ENCODE data around the gene ACTN1.

DNA sequence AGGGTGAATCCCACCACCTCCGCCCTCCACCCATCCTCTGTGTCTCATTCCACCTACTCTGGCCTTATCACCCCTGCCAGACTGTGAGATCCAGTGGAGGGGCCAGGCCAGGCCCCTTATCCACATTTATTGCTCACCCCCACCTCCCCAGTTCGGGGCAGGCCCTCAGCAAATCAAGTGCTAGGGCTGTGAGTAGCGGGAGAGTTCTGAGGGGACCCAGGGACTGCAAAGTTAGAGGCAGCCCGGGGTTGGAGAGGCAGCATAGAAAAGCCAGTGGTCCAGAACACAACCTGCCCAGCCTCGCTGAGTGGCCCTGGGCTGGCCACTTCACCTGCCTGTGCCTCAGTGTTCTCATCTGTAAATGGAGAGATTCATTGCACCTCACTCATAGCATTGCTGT, 27.2 kb upstream of the ACTN1 start:
- TF ChIP-seq, protein P1, sequence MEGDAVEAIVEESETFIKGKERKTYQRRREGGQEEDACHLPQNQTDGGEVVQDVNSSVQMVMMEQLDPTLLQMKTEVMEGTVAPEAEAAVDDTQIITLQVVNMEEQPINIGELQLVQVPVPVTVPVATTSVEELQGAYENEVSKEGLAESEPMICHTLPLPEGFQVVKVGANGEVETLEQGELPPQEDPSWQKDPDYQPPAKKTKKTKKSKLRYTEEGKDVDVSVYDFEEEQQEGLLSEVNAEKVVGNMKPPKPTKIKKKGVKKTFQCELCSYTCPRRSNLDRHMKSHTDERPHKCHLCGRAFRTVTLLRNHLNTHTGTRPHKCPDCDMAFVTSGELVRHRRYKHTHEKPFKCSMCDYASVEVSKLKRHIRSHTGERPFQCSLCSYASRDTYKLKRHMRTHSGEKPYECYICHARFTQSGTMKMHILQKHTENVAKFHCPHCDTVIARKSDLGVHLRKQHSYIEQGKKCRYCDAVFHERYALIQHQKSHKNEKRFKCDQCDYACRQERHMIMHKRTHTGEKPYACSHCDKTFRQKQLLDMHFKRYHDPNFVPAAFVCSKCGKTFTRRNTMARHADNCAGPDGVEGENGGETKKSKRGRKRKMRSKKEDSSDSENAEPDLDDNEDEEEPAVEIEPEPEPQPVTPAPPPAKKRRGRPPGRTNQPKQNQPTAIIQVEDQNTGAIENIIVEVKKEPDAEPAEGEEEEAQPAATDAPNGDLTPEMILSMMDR (IDR thresholded peaks at IDR 0.05) = no peak
- TF ChIP-seq POLR2A (IDR thresholded peaks at IDR 0.05) = no peak
